ENCODE data around the gene KIAA0513. TPM values are rescaled to one million over a fixed set of nuclear protein-coding genes. Genes with fewer than 3 reads are reported as not detected.

Gene KIAA0513
- total RNA-seq, 1 experiment from 2014 or later: 7.8 TPM

- TF ChIP-seq IRF1 (CRISPR knock-in tag; IDR thresholded peaks at IDR 0.05) (no peak), NR3C1 (CRISPR knock-in tag; conservative IDR thresholded peaks at IDR 0.05; ENCODE audit: low read depth) (no peak), GRHL2 (CRISPR knock-in tag; IDR thresholded peaks at IDR 0.05; ENCODE audit: insufficient replicate concordance, severe bottlenecking) (no peak)
- TF ChIP-seq, protein P1, sequence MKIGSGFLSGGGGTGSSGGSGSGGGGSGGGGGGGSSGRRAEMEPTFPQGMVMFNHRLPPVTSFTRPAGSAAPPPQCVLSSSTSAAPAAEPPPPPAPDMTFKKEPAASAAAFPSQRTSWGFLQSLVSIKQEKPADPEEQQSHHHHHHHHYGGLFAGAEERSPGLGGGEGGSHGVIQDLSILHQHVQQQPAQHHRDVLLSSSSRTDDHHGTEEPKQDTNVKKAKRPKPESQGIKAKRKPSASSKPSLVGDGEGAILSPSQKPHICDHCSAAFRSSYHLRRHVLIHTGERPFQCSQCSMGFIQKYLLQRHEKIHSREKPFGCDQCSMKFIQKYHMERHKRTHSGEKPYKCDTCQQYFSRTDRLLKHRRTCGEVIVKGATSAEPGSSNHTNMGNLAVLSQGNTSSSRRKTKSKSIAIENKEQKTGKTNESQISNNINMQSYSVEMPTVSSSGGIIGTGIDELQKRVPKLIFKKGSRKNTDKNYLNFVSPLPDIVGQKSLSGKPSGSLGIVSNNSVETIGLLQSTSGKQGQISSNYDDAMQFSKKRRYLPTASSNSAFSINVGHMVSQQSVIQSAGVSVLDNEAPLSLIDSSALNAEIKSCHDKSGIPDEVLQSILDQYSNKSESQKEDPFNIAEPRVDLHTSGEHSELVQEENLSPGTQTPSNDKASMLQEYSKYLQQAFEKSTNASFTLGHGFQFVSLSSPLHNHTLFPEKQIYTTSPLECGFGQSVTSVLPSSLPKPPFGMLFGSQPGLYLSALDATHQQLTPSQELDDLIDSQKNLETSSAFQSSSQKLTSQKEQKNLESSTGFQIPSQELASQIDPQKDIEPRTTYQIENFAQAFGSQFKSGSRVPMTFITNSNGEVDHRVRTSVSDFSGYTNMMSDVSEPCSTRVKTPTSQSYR (CRISPR knock-in tag; IDR thresholded peaks at IDR 0.05): no peak
Observed at GRCh38 chr16:85025781-85026653, 1.6 kb upstream of the KIAA0513 start (continued).

DNA sequence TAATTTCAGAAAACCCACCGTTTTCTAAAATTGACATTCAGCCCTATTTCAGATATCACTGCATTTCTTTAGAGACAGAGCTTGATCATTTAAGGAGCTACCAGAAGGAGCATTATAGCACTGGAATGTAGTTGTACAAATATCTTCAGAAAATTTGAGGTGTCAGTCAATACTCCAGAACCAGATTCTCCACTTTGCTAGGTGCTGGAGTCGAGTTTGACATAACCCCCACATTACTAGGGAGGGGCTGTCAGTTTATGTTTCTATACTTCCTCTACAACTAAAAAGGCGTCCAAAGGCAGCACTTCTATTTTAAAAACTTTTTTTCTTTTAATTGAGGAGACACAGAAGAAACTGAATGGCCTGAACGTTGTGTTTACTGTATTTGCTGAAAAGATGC, 892 bp upstream of the KIAA0513 start:
- Mint-ChIP-seq H3K27me3 (ENCODE audit: low read depth) (peaks cover 37% of the 10 kb centered on the region), H3K9me3 (no peaks in the 10 kb centered on the region), H3K4me1 (peaks cover 21% of the 10 kb centered on the region), H3K36me3 (no peaks in the 10 kb centered on the region), H3K4me3 (peak overlapping the region; percentile 78), H3K27ac (no peak overlapping the region)
- POLR2A ChIA-PET: interaction anchor here (0.6 kb wide), 1 partner anchor 59 kb away, joined by 3 read pairs; no protein-coding TSS in a partner anchor
- ATAC-seq: no peak
- CTCF ChIA-PET: interaction anchor here (1.1 to 3.0 kb wide), 7 partner anchors 8 to 389 kb away, joined by 3 to 26 read pairs (median 6); no protein-coding TSS in a partner anchor
- TF ChIP-seq ESRRA (CRISPR knock-in tag; IDR thresholded peaks at IDR 0.05; ENCODE audit: borderline replicate concordance) (no peak), GRHL2 (CRISPR knock-in tag; IDR thresholded peaks at IDR 0.05; ENCODE audit: insufficient replicate concordance, severe bottlenecking) (no peak), RORB (CRISPR knock-in tag; IDR thresholded peaks at IDR 0.05) (no peak), MLX (CRISPR knock-in tag; IDR thresholded peaks at IDR 0.05) (no peak)
- TF ChIP-seq, protein P2, sequence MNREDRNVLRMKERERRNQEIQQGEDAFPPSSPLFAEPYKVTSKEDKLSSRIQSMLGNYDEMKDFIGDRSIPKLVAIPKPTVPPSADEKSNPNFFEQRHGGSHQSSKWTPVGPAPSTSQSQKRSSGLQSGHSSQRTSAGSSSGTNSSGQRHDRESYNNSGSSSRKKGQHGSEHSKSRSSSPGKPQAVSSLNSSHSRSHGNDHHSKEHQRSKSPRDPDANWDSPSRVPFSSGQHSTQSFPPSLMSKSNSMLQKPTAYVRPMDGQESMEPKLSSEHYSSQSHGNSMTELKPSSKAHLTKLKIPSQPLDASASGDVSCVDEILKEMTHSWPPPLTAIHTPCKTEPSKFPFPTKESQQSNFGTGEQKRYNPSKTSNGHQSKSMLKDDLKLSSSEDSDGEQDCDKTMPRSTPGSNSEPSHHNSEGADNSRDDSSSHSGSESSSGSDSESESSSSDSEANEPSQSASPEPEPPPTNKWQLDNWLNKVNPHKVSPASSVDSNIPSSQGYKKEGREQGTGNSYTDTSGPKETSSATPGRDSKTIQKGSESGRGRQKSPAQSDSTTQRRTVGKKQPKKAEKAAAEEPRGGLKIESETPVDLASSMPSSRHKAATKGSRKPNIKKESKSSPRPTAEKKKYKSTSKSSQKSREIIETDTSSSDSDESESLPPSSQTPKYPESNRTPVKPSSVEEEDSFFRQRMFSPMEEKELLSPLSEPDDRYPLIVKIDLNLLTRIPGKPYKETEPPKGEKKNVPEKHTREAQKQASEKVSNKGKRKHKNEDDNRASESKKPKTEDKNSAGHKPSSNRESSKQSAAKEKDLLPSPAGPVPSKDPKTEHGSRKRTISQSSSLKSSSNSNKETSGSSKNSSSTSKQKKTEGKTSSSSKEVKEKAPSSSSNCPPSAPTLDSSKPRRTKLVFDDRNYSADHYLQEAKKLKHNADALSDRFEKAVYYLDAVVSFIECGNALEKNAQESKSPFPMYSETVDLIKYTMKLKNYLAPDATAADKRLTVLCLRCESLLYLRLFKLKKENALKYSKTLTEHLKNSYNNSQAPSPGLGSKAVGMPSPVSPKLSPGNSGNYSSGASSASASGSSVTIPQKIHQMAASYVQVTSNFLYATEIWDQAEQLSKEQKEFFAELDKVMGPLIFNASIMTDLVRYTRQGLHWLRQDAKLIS (CRISPR knock-in tag; IDR thresholded peaks at IDR 0.05; ENCODE audit: borderline replicate concordance): no peak
- TF ChIP-seq, protein P3, sequence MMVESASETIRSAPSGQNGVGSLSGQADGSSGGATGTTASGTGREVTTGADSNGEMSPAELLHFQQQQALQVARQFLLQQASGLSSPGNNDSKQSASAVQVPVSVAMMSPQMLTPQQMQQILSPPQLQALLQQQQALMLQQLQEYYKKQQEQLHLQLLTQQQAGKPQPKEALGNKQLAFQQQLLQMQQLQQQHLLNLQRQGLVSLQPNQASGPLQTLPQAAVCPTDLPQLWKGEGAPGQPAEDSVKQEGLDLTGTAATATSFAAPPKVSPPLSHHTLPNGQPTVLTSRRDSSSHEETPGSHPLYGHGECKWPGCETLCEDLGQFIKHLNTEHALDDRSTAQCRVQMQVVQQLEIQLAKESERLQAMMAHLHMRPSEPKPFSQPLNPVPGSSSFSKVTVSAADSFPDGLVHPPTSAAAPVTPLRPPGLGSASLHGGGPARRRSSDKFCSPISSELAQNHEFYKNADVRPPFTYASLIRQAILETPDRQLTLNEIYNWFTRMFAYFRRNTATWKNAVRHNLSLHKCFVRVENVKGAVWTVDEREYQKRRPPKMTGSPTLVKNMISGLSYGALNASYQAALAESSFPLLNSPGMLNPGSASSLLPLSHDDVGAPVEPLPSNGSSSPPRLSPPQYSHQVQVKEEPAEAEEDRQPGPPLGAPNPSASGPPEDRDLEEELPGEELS (CRISPR knock-in tag; IDR thresholded peaks at IDR 0.05): no peak
- TF ChIP-seq, protein P4, sequence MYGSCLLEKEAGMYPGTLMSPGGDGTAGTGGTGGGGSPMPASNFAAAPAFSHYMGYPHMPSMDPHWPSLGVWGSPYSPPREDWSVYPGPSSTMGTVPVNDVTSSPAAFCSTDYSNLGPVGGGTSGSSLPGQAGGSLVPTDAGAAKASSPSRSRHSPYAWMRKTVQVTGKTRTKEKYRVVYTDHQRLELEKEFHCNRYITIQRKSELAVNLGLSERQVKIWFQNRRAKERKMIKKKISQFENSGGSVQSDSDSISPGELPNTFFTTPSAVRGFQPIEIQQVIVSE (CRISPR knock-in tag; IDR thresholded peaks at IDR 0.05; ENCODE audit: borderline replicate concordance): no peak
- DNase-seq (ENCODE audit: low spot score): no peak

Data from WTC11 (cell line).